Measurements from ENCODE around the gene ELN.
"Not testable (repeated sequence)": the region's sequence is repeated elsewhere in the genome, so short reads cannot be mapped to it uniquely, and the experiment has no call there.

DNA sequence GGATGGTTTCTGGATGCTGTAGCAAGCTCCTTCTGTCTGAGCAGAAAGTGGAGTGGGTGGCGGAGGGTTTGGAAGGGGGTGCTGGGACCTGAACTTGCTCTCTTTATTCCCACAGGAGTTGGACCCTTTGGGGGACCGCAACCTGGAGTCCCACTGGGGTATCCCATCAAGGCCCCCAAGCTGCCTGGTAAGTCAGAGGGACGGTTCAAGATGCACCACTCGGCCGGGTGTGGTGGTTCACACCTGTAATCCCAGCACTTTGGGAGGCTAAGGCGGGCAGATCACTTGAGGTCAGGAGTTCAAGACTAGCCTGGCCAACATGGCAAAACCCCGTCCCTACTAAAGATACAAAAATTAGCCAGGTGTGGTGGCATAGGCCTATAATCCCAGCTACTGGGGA lies 18.6 kb downstream of the ELN start:
- TF ChIP-seq POLR2AphosphoS5, TAF1, POLR2A (IDR thresholded peaks at IDR 0.05; ENCODE audit: low read depth, low read length): not testable (repeated sequence)
